CD14-positive monocyte (primary cell): ENCODE results near the gene BOD1. TPM values are rescaled to one million over a fixed set of nuclear protein-coding genes. Genes with fewer than 3 reads are reported as not detected.

Experiments
- DNase-seq, 3 donors: peaks; one replicate each; pipeline ENCODE4 v3.0.0-alpha.2; 2011 to 2022
- H2AFZ ChIP-seq: 2 replicates; pipeline ENCODE4 v1.6.0; 2012; ENCODE audit warnings: mild to moderate bottlenecking, low read depth, low read length, inconsistent platforms; ENCODE audit not compliant: insufficient read depth, poor library complexity, severe bottlenecking
- H3K27ac ChIP-seq, 2 donors: 1 replicate in 1 of 2; 2 replicates in 1 of 2; pipeline ENCODE4 v1.5.1; 2012 to 2013; ENCODE audit warnings: low read length in 2 of 2, control low read depth in 1 of 2, inconsistent platforms in 1 of 2, low read depth in 1 of 2, mild to moderate bottlenecking in 1 of 2
- H3K27me3 ChIP-seq, 2 donors: one replicate each; pipeline versions ENCODE4 v1.6.0 to v1.6.1; 2011 to 2013; ENCODE audit warnings: low read length in 2 of 2; ENCODE audit not compliant: control insufficient read depth in 2 of 2, insufficient read depth in 2 of 2
- H3K36me3 ChIP-seq, 2 donors: replicated peaks in 1 of 2; 1 replicate in 1 of 2; 2 replicates in 1 of 2; pipeline versions ENCODE4 v1.5.1 to v1.6.1; 2012 to 2013; ENCODE audit warnings: low read length in 2 of 2, control low read depth in 1 of 2, inconsistent platforms in 1 of 2, mild to moderate bottlenecking in 1 of 2; ENCODE audit not compliant: insufficient read depth in 2 of 2, control insufficient read depth in 1 of 2
- H3K4me1 ChIP-seq, 2 donors: 1 replicate in 1 of 2; 2 replicates in 1 of 2; pipeline versions ENCODE4 v1.5.1 to v1.6.1; 2012 to 2013; ENCODE audit warnings: low read length in 2 of 2, control low read depth in 1 of 2, inconsistent platforms in 1 of 2, mild to moderate bottlenecking in 1 of 2, moderate library complexity in 1 of 2; ENCODE audit not compliant: insufficient read depth in 2 of 2, control insufficient read depth in 1 of 2
- H3K4me2 ChIP-seq: replicated peaks from 2 replicates; pipeline ENCODE3; 2012; ENCODE audit warnings: low read length, moderate library complexity, mild to moderate bottlenecking; ENCODE audit not compliant: poor library complexity, severe bottlenecking; ENCODE audit errors: extremely low read depth
- H3K4me3 ChIP-seq, 3 experiments: fragments of 200-600 bp in 1 of 3; sonication (generic) in 1 of 3; replicated peaks in 1 of 3; 1 replicate in 2 of 3; 2 replicates in 1 of 3; pipeline ENCODE4 v1.5.1; 2011 to 2013; ENCODE audit warnings: low read length in 3 of 3, mild to moderate bottlenecking in 3 of 3, control low read depth in 2 of 3, low read depth in 2 of 3, inconsistent platforms in 1 of 3, moderate library complexity in 1 of 3
- H3K79me2 ChIP-seq: 2 replicates; pipeline ENCODE4 v1.6.0; 2012; ENCODE audit warnings: mild to moderate bottlenecking, control low read depth, inconsistent platforms, low read length, moderate library complexity; ENCODE audit not compliant: insufficient read depth
- H3K9ac ChIP-seq: 2 replicates; pipeline ENCODE4 v1.6.0; 2017; ENCODE audit warnings: low read length, mild to moderate bottlenecking; ENCODE audit not compliant: insufficient read depth, poor library complexity, severe bottlenecking
- H3K9me3 ChIP-seq, 2 donors: replicated peaks in 1 of 2; 1 replicate in 1 of 2; 2 replicates in 1 of 2; pipeline versions ENCODE4 v1.5.1 to v1.6.1; 2012 to 2013; ENCODE audit warnings: low read length in 2 of 2, control low read depth in 1 of 2; ENCODE audit not compliant: control insufficient read depth in 1 of 2, insufficient read depth in 1 of 2
- H4K20me1 ChIP-seq: 2 replicates; pipeline ENCODE4 v1.6.0; 2012; ENCODE audit warnings: mild to moderate bottlenecking, low read length, control low read depth, moderate library complexity; ENCODE audit not compliant: insufficient read depth
- H3K27ac Mint-ChIP-seq, 7 donors: one replicate each; pipeline ENCODE4 v1.8.0; 2020; ENCODE audit warnings: mild to moderate bottlenecking in 7 of 7, mixed read lengths in 7 of 7, moderate library complexity in 6 of 7, inconsistent platforms in 2 of 7
- H3K27me3 Mint-ChIP-seq, 3 donors: one replicate each; pipeline ENCODE4 v1.8.0; 2021 to 2022; ENCODE audit warnings: low read depth in 3 of 3, mild to moderate bottlenecking in 3 of 3, mixed read lengths in 3 of 3, moderate library complexity in 3 of 3, inconsistent platforms in 1 of 3
- H3K36me3 Mint-ChIP-seq, 2 donors: one replicate each; pipeline ENCODE4 v1.8.0; 2020; ENCODE audit warnings: mixed read lengths in 2 of 2, inconsistent platforms in 1 of 2, mild to moderate bottlenecking in 1 of 2
- H3K4me1 Mint-ChIP-seq: one replicate; pipeline ENCODE4 v1.8.0; 2020; ENCODE audit warnings: mild to moderate bottlenecking, mixed read lengths
- H3K4me3 Mint-ChIP-seq, 2 donors: one replicate each; pipeline ENCODE4 v1.8.0; 2020; ENCODE audit warnings: mild to moderate bottlenecking in 2 of 2, mixed read lengths in 2 of 2, moderate library complexity in 1 of 2
- H3K9me3 Mint-ChIP-seq, 7 donors: one replicate each; pipeline ENCODE4 v1.8.0; 2020 to 2022; ENCODE audit warnings: mixed read lengths in 7 of 7, mild to moderate bottlenecking in 6 of 7, moderate library complexity in 6 of 7, inconsistent platforms in 2 of 7
- CTCF ChIP-seq: fragments of 200-600 bp; IDR thresholded peaks from one replicate; pipeline ENCODE4 v1.8.0; 2022; ENCODE audit warnings: antibody characterized with exemption, mild to moderate bottlenecking
- WGBS: methylation state at CpG from one replicate; pipeline ENCODE4 v1.1.5; 2013; ENCODE audit warnings: missing lambda C conversion rate; ENCODE audit not compliant: insufficient coverage; 5-methylcytosine and 5-hydroxymethylcytosine counted together
- intact Hi-C, 2 donors: fragments of 100-400 bp; cut with micrococcal nuclease; formaldehyde crosslinking; loops; one replicate each; pipeline versions ENCODE4 v1.15.0 to v1.15.1; 2023
- polyA plus RNA-seq, 3 donors: library from polyadenylated mRNA; depleted of rRNA in 1 of 3; unstranded in 2 of 3; stranded (reverse) in 1 of 3; fragments of 300-500 nt in 2 of 3; fragments of >200 nt in 1 of 3; fragmentation: Illumina TruSeq in 2 of 3; gene quantifications; 1 replicate in 2 of 3; 2 replicates in 1 of 3; pipeline ENCODE4 v1.2.3, GENCODE V29; 2012 to 2021

Gene BOD1
- polyA plus RNA-seq, 3 donors = 4.5 to 11.3 (median 5.8) TPM

GRCh38 chr5:173597304-173597703 is 19.1 kb downstream of the BOD1 start:
- no peak overlapping the region for H3K4me3 Mint-ChIP-seq
- peaks cover 19 to 29% (median 21%) of the 10 kb centered on the region in 7 donors for H3K9me3 Mint-ChIP-seq
- Histone ChIP-seq H3K4me3 (no peak overlapping the region), H3K4me1 (no peaks in the 10 kb centered on the region), H3K9me3 (peaks cover 19 to 21% of the 10 kb centered on the region in 2 donors), H3K9ac (no peak overlapping the region), H3K27ac (no peak overlapping the region), H3K79me2 (no peaks in the 10 kb centered on the region), H4K20me1 (no peaks in the 10 kb centered on the region), H2AFZ (no peak overlapping the region), H3K27me3 (no peaks in the 10 kb centered on the region), H3K36me3 (no peaks in the 10 kb centered on the region), H3K4me2 (no peak overlapping the region)
- no peak overlapping the region for H3K27ac Mint-ChIP-seq
- no peak for DNase-seq
- peaks cover 0 to 7% of the 10 kb centered on the region in 2 donors for H3K36me3 Mint-ChIP-seq
- no peak for TF ChIP-seq CTCF
- peaks cover 0 to 7% (median 2%) of the 10 kb centered on the region in 3 donors for H3K27me3 Mint-ChIP-seq
- intact Hi-C loops = no loop called here
- no peaks in the 10 kb centered on the region for H3K4me1 Mint-ChIP-seq
- no CpG with 5 or more reads among the region's 1 CpG for WGBS

GRCh38 chr5:173595841-173596240 is 20.6 kb downstream of the BOD1 start:
- intact Hi-C loops = no loop called here
- H3K9me3 ChIP-seq = peaks cover 31 to 32% of the 10 kb centered on the region in 2 donors
- Mint-ChIP-seq H3K9me3 (peaks cover 24 to 43% (median 35%) of the 10 kb centered on the region in 7 donors), H3K27me3 (peaks cover 0 to 7% (median 2%) of the 10 kb centered on the region in 3 donors), H3K27ac (no peak overlapping the region), H3K4me1 (no peaks in the 10 kb centered on the region), H3K4me3 (no peak overlapping the region), H3K36me3 (peaks cover 0 to 5% of the 10 kb centered on the region in 2 donors)
- no peaks in the 10 kb centered on the region for H3K36me3 ChIP-seq
- no peak overlapping the region for H3K27ac ChIP-seq
- no peak for TF ChIP-seq CTCF
- H3K4me1 ChIP-seq = no peaks in the 10 kb centered on the region
- no peak overlapping the region for H3K9ac ChIP-seq
- 86% methylated on average over 2 of the region's 3 CpGs for WGBS
- H3K4me3 ChIP-seq = no peak overlapping the region
- H3K79me2 ChIP-seq = no peaks in the 10 kb centered on the region
- no peaks in the 10 kb centered on the region for H3K27me3 ChIP-seq
- H4K20me1 ChIP-seq = no peaks in the 10 kb centered on the region
- no peak for DNase-seq
- no peak overlapping the region for H3K4me2 ChIP-seq
- no peak overlapping the region for H2AFZ ChIP-seq
